Gastroesophageal sphincter (tissue), 3 donors: ENCODE data around the gene HEY2.

Experiments used
- CTCF ChIP-seq, 4 experiments: fragments of 200-600 bp in 2 of 4; fragments of 450-650 bp in 2 of 4; sonication (generic) in 1 of 4; IDR thresholded peaks; one replicate each; pipeline ENCODE4 v1.5.1; 2017 to 2019; ENCODE audit warnings: antibody characterized with exemption in 4 of 4, mild to moderate bottlenecking in 2 of 4, moderate library complexity in 2 of 4
- EP300 ChIP-seq: sonication (generic); formaldehyde crosslinking; IDR thresholded peaks from one replicate; pipeline ENCODE4 v1.6.1; 2017; ENCODE audit warnings: antibody characterized with exemption, mild to moderate bottlenecking

DNA sequence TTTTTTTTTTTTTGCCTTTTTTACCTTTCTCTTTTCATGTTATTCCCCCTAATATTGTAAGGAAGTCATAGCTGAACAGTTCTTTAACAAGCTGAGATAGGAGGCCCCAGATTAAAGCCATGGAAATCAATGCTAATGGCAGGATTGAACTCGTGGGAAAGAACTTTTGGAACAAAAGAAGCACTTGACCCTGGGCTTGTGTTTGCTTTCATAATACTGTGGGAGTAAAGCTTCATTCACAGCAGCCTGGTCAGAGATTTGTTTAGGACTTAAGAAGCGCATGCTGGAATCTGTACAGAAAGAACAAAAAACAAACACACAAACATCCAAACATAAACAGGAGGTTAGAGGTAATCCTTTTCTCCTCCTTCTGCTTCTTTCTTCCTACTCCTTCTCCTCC is 5.1 kb downstream of the HEY2 start:
- TF ChIP-seq CTCF (IDR thresholded peaks at IDR 0.05) (no peak), EP300 (no peak)
